Bronchial epithelial cell (primary cell): Measurements from ENCODE around the gene KAT6B. TPM values are rescaled to one million over a fixed set of nuclear protein-coding genes. Genes with fewer than 3 reads are reported as not detected.

Experiments
- DNase-seq: peaks from one replicate; pipeline ENCODE4 v3.0.0-alpha.2; 2010; ENCODE audit warnings: low read depth
- FAIRE-seq: peaks from 2 replicates; lab custom pipeline; 2011; peaks lifted over from hg19 to GRCh38; lab: Jason Lieb, UNC
- H3K27me3 ChIP-seq: 2 replicates; pipeline ENCODE4 v1.5.1; 2011; ENCODE audit warnings: low read length; ENCODE audit not compliant: control insufficient read depth, insufficient read depth
- H3K36me3 ChIP-seq: 2 replicates; pipeline ENCODE4 v1.5.1; 2011; ENCODE audit warnings: low read length; ENCODE audit not compliant: control insufficient read depth, insufficient read depth
- H3K4me3 ChIP-seq: 2 replicates; pipeline ENCODE4 v1.5.1; 2011; ENCODE audit warnings: mild to moderate bottlenecking, low read depth, low read length, control low read depth
- CTCF ChIP-seq: IDR thresholded peaks from 2 replicates; pipeline ENCODE4 v1.5.1; 2011; ENCODE audit warnings: mild to moderate bottlenecking, moderate library complexity, low read length, control low read depth, inconsistent platforms; ENCODE audit not compliant: insufficient read depth, severe bottlenecking
- total RNA-seq: library from RNA; depleted of rRNA; stranded (reverse); fragments of >200 nt; gene quantifications from 2 replicates; pipeline ENCODE4 v1.2.1, GENCODE V29; 2014

Gene KAT6B
- total RNA-seq, 1 donor from 2014 or later, result 8.7 TPM

DNA sequence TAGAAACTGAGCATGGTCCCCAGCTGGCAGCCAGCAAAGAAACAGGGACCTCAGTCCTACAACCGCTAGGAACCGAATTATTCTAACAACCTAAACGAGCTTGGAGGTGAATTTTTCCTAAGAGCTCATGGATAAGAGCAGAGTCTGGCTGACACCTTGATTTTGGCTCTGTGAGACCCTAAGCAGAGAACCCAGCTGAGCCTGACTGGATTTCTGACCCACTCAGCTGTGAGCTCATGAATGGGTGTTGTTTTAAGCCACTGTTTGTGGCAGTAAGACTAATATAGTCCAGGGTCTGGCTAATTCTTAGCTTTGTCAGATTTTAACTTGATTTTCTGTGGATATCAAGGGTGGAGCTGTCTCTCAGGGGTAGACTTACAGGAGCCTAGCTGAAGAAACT lies 77.1 kb downstream of the KAT6B start:
- no peak for TF ChIP-seq CTCF

DNA sequence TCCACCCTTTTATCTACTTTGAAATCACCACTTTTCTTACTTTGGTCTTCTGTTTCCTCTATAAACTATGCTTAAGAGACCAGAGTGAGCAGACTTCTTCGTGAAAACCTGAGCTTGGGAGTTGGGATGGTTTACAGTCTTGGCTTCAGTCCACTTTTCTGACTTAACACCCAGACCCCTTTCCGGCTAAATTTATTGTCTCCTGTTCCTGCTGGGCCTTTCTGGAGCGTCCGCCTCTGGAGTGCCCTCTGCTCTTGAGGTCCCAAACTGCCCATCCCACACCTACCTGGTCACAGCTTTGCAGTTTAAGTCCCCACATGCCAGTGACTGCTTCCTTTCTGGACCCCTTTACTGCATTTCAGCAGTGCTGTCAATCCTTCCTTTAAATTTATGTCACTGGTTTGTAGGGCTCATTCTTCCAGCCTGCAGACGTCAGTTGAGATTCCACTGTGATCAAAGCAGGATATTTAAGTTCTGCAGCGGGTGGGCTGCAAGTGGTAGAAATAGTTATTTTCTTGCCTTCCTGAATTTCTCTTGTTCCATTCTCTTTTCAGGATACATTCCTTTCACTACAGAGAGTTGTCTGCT lies 80.3 kb downstream of the KAT6B start:
- Histone ChIP-seq H3K36me3 (no peaks in the 10 kb centered on the region), H3K27me3 (no peaks in the 10 kb centered on the region), H3K4me3 (no peak overlapping the region)
- no peak for TF ChIP-seq CTCF
- DNase-seq, result no peak
- FAIRE-seq, result no peak

More for the DNA sequence above, 77.1 kb downstream of the KAT6B start:
- H3K36me3 ChIP-seq, result no peaks in the 10 kb centered on the region
- DNase-seq (no peak), FAIRE-seq (no peak)
- H3K27me3 ChIP-seq, result no peaks in the 10 kb centered on the region
- H3K4me3 ChIP-seq, result no peak overlapping the region

DNA sequence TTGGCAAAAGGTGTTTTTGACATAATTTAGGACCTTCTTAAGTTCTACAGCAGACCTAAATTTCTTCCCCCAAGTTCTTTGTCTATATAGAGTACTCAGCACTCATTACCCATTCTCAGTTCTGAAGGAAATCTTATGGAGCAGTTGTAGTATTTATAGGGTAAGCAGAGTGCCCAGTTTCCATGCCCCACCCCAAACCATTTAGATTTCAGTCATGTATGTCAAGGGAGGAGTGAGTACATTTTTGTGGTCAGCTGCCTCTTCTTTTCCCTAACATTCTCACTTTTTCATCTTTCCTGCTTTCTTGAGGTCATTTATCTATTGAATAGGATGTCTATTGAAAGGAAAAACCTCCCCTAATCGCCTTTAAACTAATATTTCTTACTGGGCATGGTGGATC lies 83.3 kb downstream of the KAT6B start:
- TF ChIP-seq CTCF, result no peak
- no peak for DNase-seq
- no peak for FAIRE-seq
- no peaks in the 10 kb centered on the region for H3K36me3 ChIP-seq
- no peak overlapping the region for H3K4me3 ChIP-seq
- H3K27me3 ChIP-seq, result no peaks in the 10 kb centered on the region

GRCh38 chr10:74910241-74910975 lies 84.0 kb downstream of the KAT6B start:
- H3K36me3 ChIP-seq, result no peaks in the 10 kb centered on the region
- H3K27me3 ChIP-seq, result no peaks in the 10 kb centered on the region
- no peak for TF ChIP-seq CTCF
- H3K4me3 ChIP-seq, result no peak overlapping the region
- FAIRE-seq (no peak), DNase-seq (no peak)

DNA sequence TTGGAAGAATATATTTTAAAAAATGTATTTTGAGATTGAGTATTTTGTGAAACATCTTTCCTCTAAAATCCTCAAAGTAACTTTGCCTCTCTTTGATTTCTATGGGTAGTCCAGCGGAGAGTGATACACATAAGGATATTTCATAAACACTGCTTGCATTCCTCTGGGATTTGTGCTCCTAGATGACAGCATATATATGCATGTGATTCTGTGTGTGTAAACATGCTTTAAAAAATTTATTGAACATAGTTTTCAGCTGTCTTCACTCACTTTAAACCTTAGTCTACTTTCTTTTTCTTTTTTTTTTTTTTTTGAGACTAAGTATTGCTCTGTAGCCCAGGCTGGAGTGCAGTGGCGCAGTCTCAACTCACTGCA lies 84.6 kb downstream of the KAT6B start:
- TF ChIP-seq CTCF, result no peak
- no peak for FAIRE-seq
- Histone ChIP-seq H3K27me3 (no peaks in the 10 kb centered on the region), H3K36me3 (no peaks in the 10 kb centered on the region), H3K4me3 (no peak overlapping the region)
- no peak for DNase-seq
